Activated B cell treated with CpG ODN at 0.5 μM for 24 hours (primary cell): ENCODE data around the gene RAB22A. TPM values are rescaled to one million over a fixed set of nuclear protein-coding genes. Genes with fewer than 3 reads are reported as not detected.

Experiments used
- ATAC-seq: fragments of 200-7000 bp; cut with Tn5 transposase; one replicate; pipeline ENCODE4 v1.10.0; 2021; ENCODE audit warnings: low read depth, mild to moderate bottlenecking, moderate library complexity
- CTCF ChIA-PET: fragments of 350-600 bp; sonication (Branson Sonifier 250); formaldehyde crosslinking; loops from one replicate; lab custom pipeline; 2021; ENCODE audit warnings: antibody characterized with exemption; lab: Charles Lee
- POLR2A ChIA-PET: fragments of 350-600 bp; sonication (Branson Sonifier 250); formaldehyde crosslinking; loops from one replicate; lab custom pipeline; 2021; ENCODE audit warnings: antibody characterized with exemption; lab: Charles Lee
- DNase-seq: peaks from one replicate; pipeline ENCODE4 v3.0.0; 2022
- H3K27ac Mint-ChIP-seq: one replicate; pipeline ENCODE4 v1.8.0; 2020; ENCODE audit warnings: mixed read lengths
- H3K27me3 Mint-ChIP-seq: one replicate; pipeline ENCODE4 v1.8.0; 2021; ENCODE audit warnings: mixed read lengths
- H3K36me3 Mint-ChIP-seq: one replicate; pipeline ENCODE4 v1.8.0; 2021; ENCODE audit warnings: low read depth, mixed read lengths
- H3K4me1 Mint-ChIP-seq: one replicate; pipeline ENCODE4 v1.8.0; 2021; ENCODE audit warnings: mixed read lengths
- H3K4me3 Mint-ChIP-seq: one replicate; pipeline ENCODE4 v1.8.0; 2020; ENCODE audit warnings: mild to moderate bottlenecking, mixed read lengths
- H3K9me3 Mint-ChIP-seq: one replicate; pipeline ENCODE4 v1.8.0; 2020; ENCODE audit warnings: mixed read lengths
- CTCF ChIP-seq: fragments of 200-600 bp; IDR thresholded peaks from one replicate; pipeline ENCODE4 v1.8.0; 2022; ENCODE audit warnings: antibody characterized with exemption, mild to moderate bottlenecking
- intact Hi-C: fragments of 100-400 bp; cut with micrococcal nuclease; formaldehyde crosslinking; loops from one replicate; pipeline ENCODE4 v1.15.1; 2024
- total RNA-seq: library from RNA; stranded (reverse); gene quantifications from 2 replicates; pipeline ENCODE4 v1.2.3, GENCODE V29; 2022

RAB22A gene
- total RNA-seq, 1 donor from 2014 or later = 15.7 TPM

- Mint-ChIP-seq H3K4me3 (no peak overlapping the region), H3K9me3 (no peaks in the 10 kb centered on the region), H3K36me3 (peaks cover 35% of the 10 kb centered on the region), H3K27me3 (no peaks in the 10 kb centered on the region), H3K4me1 (peaks cover 29% of the 10 kb centered on the region), H3K27ac (no peak overlapping the region)
- ChIA-PET CTCF (no interaction called here), POLR2A (no interaction called here)
- ATAC-seq = no peak
- DNase-seq = no peak
- intact Hi-C loops = no loop called here
- no peak for TF ChIP-seq CTCF
These were observed 20.2 kb downstream of the RAB22A start for GRCh38 chr20:58329711-58330110.

GRCh38 chr20:58330249-58330648 lies 20.7 kb downstream of the RAB22A start:
- no peak for TF ChIP-seq CTCF
- POLR2A ChIA-PET = no interaction called here
- H3K36me3 Mint-ChIP-seq = peaks cover 39% of the 10 kb centered on the region
- peaks cover 29% of the 10 kb centered on the region for H3K4me1 Mint-ChIP-seq
- H3K27ac Mint-ChIP-seq = no peak overlapping the region
- no peaks in the 10 kb centered on the region for H3K27me3 Mint-ChIP-seq
- intact Hi-C loops = no loop called here
- DNase-seq (no peak), ATAC-seq (no peak)
- no peak overlapping the region for H3K4me3 Mint-ChIP-seq
- H3K9me3 Mint-ChIP-seq = no peaks in the 10 kb centered on the region
- CTCF ChIA-PET = no interaction called here

GRCh38 chr20:58330687-58331086 lies 21.2 kb downstream of the RAB22A start:
- POLR2A ChIA-PET = no interaction called here

GRCh38 chr20:58331961-58332551 lies 22.5 kb downstream of the RAB22A start:
- DNase-seq (no peak), ATAC-seq (no peak)
- intact Hi-C loops = no loop called here
- POLR2A ChIA-PET = no interaction called here
- H3K4me1 Mint-ChIP-seq = peaks cover 17% of the 10 kb centered on the region
- H3K9me3 Mint-ChIP-seq = no peaks in the 10 kb centered on the region
- no peak for TF ChIP-seq CTCF
- H3K36me3 Mint-ChIP-seq = peaks cover 44% of the 10 kb centered on the region
- CTCF ChIA-PET = interaction anchor here (0.5 kb wide), 1 partner anchor 98 kb away, joined by 3 read pairs; no protein-coding TSS in a partner anchor
- no peak overlapping the region for H3K4me3 Mint-ChIP-seq
- no peak overlapping the region for H3K27ac Mint-ChIP-seq
- no peaks in the 10 kb centered on the region for H3K27me3 Mint-ChIP-seq

More at GRCh38 chr20:58330687-58331086, 21.2 kb downstream of the RAB22A start:
- Mint-ChIP-seq H3K27ac (no peak overlapping the region), H3K36me3 (peaks cover 42% of the 10 kb centered on the region), H3K4me1 (peaks cover 25% of the 10 kb centered on the region), H3K27me3 (no peaks in the 10 kb centered on the region), H3K9me3 (no peaks in the 10 kb centered on the region), H3K4me3 (no peak overlapping the region)
- no peak for TF ChIP-seq CTCF
- DNase-seq (no peak), ATAC-seq (no peak)
- intact Hi-C loops = no loop called here
- CTCF ChIA-PET = no interaction called here

GRCh38 chr20:58339741-58340140 lies 30.2 kb downstream of the RAB22A start:
- intact Hi-C loops = no loop called here
- ATAC-seq = no peak
- Mint-ChIP-seq H3K9me3 (no peaks in the 10 kb centered on the region), H3K27ac (no peak overlapping the region), H3K4me3 (no peak overlapping the region), H3K27me3 (no peaks in the 10 kb centered on the region), H3K36me3 (peaks cover 46% of the 10 kb centered on the region), H3K4me1 (no peaks in the 10 kb centered on the region)
- DNase-seq = no peak
- TF ChIP-seq CTCF = no peak
- CTCF ChIA-PET = no interaction called here
- POLR2A ChIA-PET = no interaction called here
